K562 (cell line): ENCODE data around the gene GPR25. TPM values are rescaled to one million over a fixed set of nuclear protein-coding genes. Genes with fewer than 3 reads are reported as not detected.

ENCODE experiments used
- ATAC-seq: fragments of 200-7000 bp; cut with Tn5 transposase; 3 replicates; pipeline ENCODE4 v1.9.1; 2020; ENCODE audit warnings: moderate library complexity
- BruUV-seq: library from RNA; stranded (reverse); fragments of 400-500 nt; replicated peaks from 2 replicates; lab custom pipeline; 2021; lab: Mats Ljungman, UMichigan
- CTCF ChIA-PET: fragments of 300-600 bp; formaldehyde crosslinking; extraction: SDS; loops from one replicate; lab custom pipeline; 2021; ENCODE audit warnings: low intra/inter-chr PET ratio; lab: Yijun Ruan, JAX
- POLR2A ChIA-PET: fragments of 300-600, 350-650 bp; sonication (Branson Sonifier 250); formaldehyde crosslinking; extraction: SDS; loops from one replicate; lab custom pipeline; 2021; ENCODE audit warnings: antibody characterized with exemption, inconsistent platforms; lab: Yijun Ruan, JAX
- DNase-seq, 4 experiments: peaks; one replicate each; pipeline versions ENCODE4 v3.0.0 to v3.0.0-alpha.2; 2011 to 2018; ENCODE audit warnings: low spot score in 3 of 4, mixed read lengths in 3 of 4; ENCODE audit errors: extremely low read depth in 1 of 4
- FAIRE-seq: peaks from 2 replicates; lab custom pipeline; 2011; peaks lifted over from hg19 to GRCh38; lab: Jason Lieb, UNC
- H2AFZ ChIP-seq: 2 replicates; pipeline ENCODE4 v1.6.0; 2011; ENCODE audit warnings: low read depth, low read length, control low read depth, inconsistent platforms
- H3K27ac ChIP-seq: fragments of 200-600 bp; 3 replicates; pipeline ENCODE4 v1.8.0; 2011; ENCODE audit warnings: low read depth, mild to moderate bottlenecking, control low read depth, inconsistent platforms, low read length, moderate library complexity, mixed read lengths; ENCODE audit errors: extremely low read depth
- H3K27me3 ChIP-seq, 2 experiments: fragments of 300-600 bp in 1 of 2; 2 replicates in 1 of 2; 3 replicates in 1 of 2; pipeline versions ENCODE4 v1.6.0 to v1.8.0; 2011; ENCODE audit warnings: inconsistent platforms in 2 of 2, low read length in 2 of 2, mild to moderate bottlenecking in 1 of 2, mixed read lengths in 1 of 2, moderate library complexity in 1 of 2; ENCODE audit not compliant: control insufficient read depth in 2 of 2, insufficient read depth in 2 of 2
- H3K36me3 ChIP-seq: fragments of 300-600 bp; 3 replicates; pipeline ENCODE4 v1.8.0; 2011; ENCODE audit warnings: mild to moderate bottlenecking, low read length, inconsistent platforms; ENCODE audit not compliant: control insufficient read depth, insufficient read depth
- H3K4me1 ChIP-seq, 2 experiments: fragments of 200-600 bp in 1 of 2; replicated peaks in 1 of 2; 2 replicates in 1 of 2; 3 replicates in 1 of 2; pipeline versions ENCODE4 v1.5.1 to v1.8.0; 2011; ENCODE audit warnings: inconsistent platforms in 2 of 2, low read length in 2 of 2, mild to moderate bottlenecking in 1 of 2, mixed read lengths in 1 of 2, moderate library complexity in 1 of 2; ENCODE audit not compliant: control insufficient read depth in 2 of 2, insufficient read depth in 2 of 2
- H3K4me2 ChIP-seq: 2 replicates; pipeline ENCODE4 v1.6.1; 2011; ENCODE audit warnings: low read length, control low read depth, inconsistent platforms, mixed read lengths; ENCODE audit not compliant: insufficient read depth
- H3K4me3 ChIP-seq: fragments of 200-600 bp; sonication (generic), shearing (Covaris generic); 2 replicates; pipeline ENCODE4 v1.5.1; 2016; ENCODE audit warnings: control low read depth, inconsistent platforms
- H3K79me2 ChIP-seq: fragments of 200-600 bp; 3 replicates; pipeline ENCODE4 v1.8.0; 2011; ENCODE audit warnings: low read length, inconsistent platforms; ENCODE audit not compliant: control insufficient read depth, insufficient read depth
- H3K9ac ChIP-seq, 2 experiments: 2 replicates each; pipeline versions ENCODE4 v1.6.0 to v1.6.1; 2011; ENCODE audit warnings: low read depth in 2 of 2, low read length in 2 of 2, control low read depth in 1 of 2, inconsistent platforms in 1 of 2, mild to moderate bottlenecking in 1 of 2, mixed read lengths in 1 of 2; ENCODE audit not compliant: insufficient read depth in 1 of 2
- H3K9me1 ChIP-seq: one replicate; pipeline ENCODE4 v1.6.0; 2011; ENCODE audit warnings: inconsistent platforms, mild to moderate bottlenecking, low read length, moderate library complexity; ENCODE audit not compliant: control insufficient read depth, insufficient read depth
- H3K9me3 ChIP-seq: replicated peaks from 2 replicates; pipeline ENCODE4 v1.5.1; 2011; ENCODE audit warnings: low read depth, low read length, inconsistent platforms; ENCODE audit not compliant: control insufficient read depth, insufficient read depth
- H4K20me1 ChIP-seq: replicated peaks from 2 replicates; pipeline ENCODE4 v1.6.1; 2011; ENCODE audit warnings: low read length, inconsistent platforms, mixed read lengths; ENCODE audit not compliant: control insufficient read depth, insufficient read depth
- ATF4 ChIP-seq: fragments of 450-650 bp; formaldehyde crosslinking; IDR thresholded peaks from 2 replicates; pipeline ENCODE4 v1.4.0; 2022; ENCODE audit warnings: mild to moderate bottlenecking, moderate library complexity
- CC2D1A ChIP-seq: fragments of 450-650 bp; IDR thresholded peaks from 2 replicates; pipeline ENCODE4 v1.6.1; 2017; ENCODE audit warnings: mild to moderate bottlenecking
- GATA2 ChIP-seq: sonication (generic); formaldehyde crosslinking; IDR thresholded peaks from 2 replicates; pipeline ENCODE4 v1.4.0; 2020; ENCODE audit warnings: mild to moderate bottlenecking, missing genetic modification reagents
- GTF2A2 ChIP-seq: IDR thresholded peaks from 2 replicates; pipeline ENCODE4 v1.6.1; 2016; ENCODE audit warnings: mild to moderate bottlenecking, missing genetic modification characterization, missing compliant biosample characterization
- MCM2 ChIP-seq: fragments of 450-650 bp; IDR thresholded peaks from 2 replicates; pipeline ENCODE4 v1.6.1; 2017; ENCODE audit warnings: low read depth, mild to moderate bottlenecking
- MTA2 ChIP-seq: fragments of 450-650 bp; IDR thresholded peaks from 2 replicates; pipeline ENCODE4 v1.6.1; 2016; ENCODE audit warnings: low read depth
- NKRF ChIP-seq: fragments of 450-650 bp; IDR thresholded peaks from 2 replicates; pipeline ENCODE4 v1.6.1; 2016; ENCODE audit warnings: borderline replicate concordance
- PHTF2 ChIP-seq: fragments of 250-450 bp; sonication (Bioruptor Pico); IDR thresholded peaks from 2 replicates; pipeline ENCODE4 v1.5.0; 2021; ENCODE audit warnings: mild to moderate bottlenecking
- RBM34 ChIP-seq: fragments of 200-400 bp; formaldehyde crosslinking; IDR thresholded peaks from 2 replicates; pipeline ENCODE4 v1.6.1; 2018; ENCODE audit warnings: low read length, borderline replicate concordance; ENCODE audit not compliant: insufficient read depth
- RNF219 ChIP-seq: fragments of 250-450 bp; sonication (Bioruptor Pico); IDR thresholded peaks from 2 replicates; pipeline ENCODE4 v1.5.0; 2022; ENCODE audit warnings: mild to moderate bottlenecking
- SRF ChIP-seq, 2 experiments: fragments of 250-450, 450-650 bp in 1 of 2; sonication (Bioruptor Pico) in 1 of 2; sonication (generic) in 1 of 2; formaldehyde crosslinking; IDR thresholded peaks; 2 replicates each; pipeline versions ENCODE4 v1.5.0 to v1.5.1; 2020 to 2022; ENCODE audit warnings: mild to moderate bottlenecking in 1 of 2, missing genetic modification reagents in 1 of 2
- ZNF644 ChIP-seq: fragments of 200-800 bp; sonication (Bioruptor generic); IDR thresholded peaks from 2 replicates; pipeline ENCODE4 v1.6.1; 2016; ENCODE audit warnings: low read depth, missing genetic modification characterization, missing compliant biosample characterization
- WGBS: fragments of 100-300 bp; shearing (Covaris generic); methylation state at CpG from one replicate; pipeline ENCODE4 v1.1.6; 2016; ENCODE audit warnings: low coverage, mixed read lengths; ENCODE audit not compliant: insufficient coverage; ENCODE audit errors: missing lambda C conversion rate; 5-methylcytosine and 5-hydroxymethylcytosine counted together
- in situ Hi-C: fragments of 300-500 bp; cut with MboI; formaldehyde crosslinking; loops from 4 replicates; pipeline ENCODE4 v1.15.0; 2018; ENCODE audit warnings: inconsistent platforms, mixed read lengths
- intact Hi-C: fragments of 100-400 bp; cut with micrococcal nuclease; formaldehyde crosslinking; loops from 2 replicates; pipeline ENCODE4 v1.14.2; 2022
- polyA plus RNA-seq, 8 experiments: library from polyadenylated mRNA; depleted of rRNA in 4 of 8; stranded (reverse) in 5 of 8; unstranded in 3 of 8; fragments of >200 nt; fragmentation: Nextera tagmentation in 2 of 8; fragmentation: Illumina TruSeq in 1 of 8; extraction: Ambion mirVana in 2 of 8; extraction: Trizol in 1 of 8; gene quantifications; 2 replicates each; pipeline versions ENCODE4 v1.2.1 to v1.2.3, GENCODE V29; 2011 to 2014; ENCODE audit warnings: inconsistent platforms in 1 of 8, missing spikeins in 1 of 8
- total RNA-seq, 7 experiments: library from RNA; depleted of rRNA in 6 of 7; stranded (reverse); fragments of >200 nt in 6 of 7; fragmentation: Illumina TruSeq in 2 of 7; extraction: Trizol in 2 of 7; gene quantifications; 2 replicates each; pipeline versions ENCODE4 v1.2.1 to v1.2.3, GENCODE V29; 2011 to 2021; ENCODE audit warnings: low replicate concordance in 1 of 7

Gene GPR25
- total and polyA plus RNA-seq, 9 of the 15 experiments (the other 6 are each of a cell fraction or from before 2014, with no cell fraction given) = not detected

- no peaks in the 10 kb centered on the region for H3K9me3 ChIP-seq
- no peak for FAIRE-seq
- no peak overlapping the region for H3K4me2 ChIP-seq
- H3K4me1 ChIP-seq = peaks cover 0 to 14% of the 10 kb centered on the region in 2 experiments; a peak in 1 of 5 replicates
- H3K79me2 ChIP-seq = no peaks in the 10 kb centered on the region
- TF ChIP-seq ATF4 (CRISPR knock-in tag) (no peak), RBM34 (no peak), GATA2 (no peak), NKRF (no peak), CC2D1A (no peak), PHTF2 (CRISPR knock-in tag) (no peak), MCM2 (no peak), SRF (CRISPR knock-in tag; IDR thresholded peaks at IDR 0.05) (no peak), MTA2 (no peak), GTF2A2 (tag) (no peak), RNF219 (no peak), ZNF644 (tag) (no peak)
- peaks cover 54 to 69% of the 10 kb centered on the region in 2 experiments for H3K27me3 ChIP-seq
- DNase-seq = no peak
- ATAC-seq = peak; percentile 35
- intact Hi-C loops (no loop called here), in situ Hi-C loops (no loop called here)
- BruUV-seq = no TSS peak
- no peak overlapping the region for H2AFZ ChIP-seq
- 0 out of 2 replicates have a peak, but pooled peaks cover 7% of the 10 kb centered on the region for H4K20me1 ChIP-seq
- no peak overlapping the region for H3K9ac ChIP-seq
- POLR2A ChIA-PET = interaction anchor here (0.6 to 2.1 kb wide), 2 partner anchors 9 to 320 kb away, joined by 3 to 8 read pairs; no protein-coding TSS in a partner anchor
- under 1% methylated on average over 9 of the region's 9 CpGs for WGBS
- no peak overlapping the region for H3K4me3 ChIP-seq
- H3K27ac ChIP-seq = no peak overlapping the region
- CTCF ChIA-PET = interaction anchor here (0.7 kb wide), 1 partner anchor 590 kb away, joined by 3 read pairs; no protein-coding TSS in a partner anchor
- H3K9me1 ChIP-seq = no peaks in the 10 kb centered on the region
- H3K36me3 ChIP-seq = no peaks in the 10 kb centered on the region
Measured at GRCh38 chr1:200869753-200870391, 2.9 kb upstream of the GPR25 start.
